ENCODE measurements around the gene INPP4A. TPM values are rescaled to one million over a fixed set of nuclear protein-coding genes. Genes with fewer than 3 reads are reported as not detected.
A peak's percentile ranks its signal among the peaks of the same experiment; 100 is the strongest.

INPP4A gene
- total RNA-seq, 4 donors from 2014 or later = 22.8 to 35.8 (median 25.4) TPM

DNA sequence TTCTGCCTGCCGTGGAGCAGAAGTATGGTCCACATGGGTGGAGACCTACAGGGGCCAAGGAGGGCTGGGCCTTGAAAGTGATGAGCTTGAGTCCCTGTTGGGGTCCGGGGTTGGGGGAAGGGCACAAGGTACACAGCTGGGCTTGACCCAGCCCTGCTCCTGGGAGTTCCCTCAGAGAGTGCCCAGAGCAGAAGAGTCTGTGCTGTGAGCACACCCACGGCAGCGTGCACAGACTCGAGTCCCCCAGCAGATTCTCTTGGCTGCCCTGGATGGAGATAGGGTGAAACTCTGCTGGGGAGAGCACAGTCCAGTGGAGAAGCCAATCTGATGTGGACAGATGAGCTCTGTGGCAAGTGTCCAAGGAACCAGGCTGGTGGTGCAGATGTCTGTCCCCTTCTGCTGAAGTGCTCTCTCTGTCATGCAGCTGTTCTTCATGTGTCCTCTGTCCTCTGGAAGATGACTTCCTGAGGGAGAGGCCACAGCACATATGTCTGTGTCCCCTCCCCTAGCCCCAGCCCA is 27.5 kb downstream of the INPP4A start:
- intact Hi-C loops (cut with DNase I; ENCODE audit: low total_unique reads) = no loop called here
- H3K4me1 ChIP-seq = peaks cover 34 to 55% (median 39%) of the 10 kb centered on the region in 4 donors
- H3K4me3 ChIP-seq = no peak overlapping the region
- H3K27ac ChIP-seq = peak overlapping the region in 1 of 4 donors; percentile 29
- H3K36me3 ChIP-seq = no peaks in the 10 kb centered on the region
- WGBS, 2 donors (ENCODE audit: low coverage in 1 of 2) = 83% methylated on average over 5 of the region's 5 CpGs; no CpG with 5 or more reads in 1 of the 2 donors
- no peaks in the 10 kb centered on the region for H3K9me3 ChIP-seq
- DNase-seq = no peak
- H3K27me3 ChIP-seq = no peaks in the 10 kb centered on the region
- in situ Hi-C loops (cut with MboI; ENCODE audit: low pct_ligation_motif_present in 1 of 4, low pct_unique_long_range_greater_than_20kb in 1 of 4, low sequenced_read_pairs in 3 of 4) = no loop called here
- TF ChIP-seq, protein P1, sequence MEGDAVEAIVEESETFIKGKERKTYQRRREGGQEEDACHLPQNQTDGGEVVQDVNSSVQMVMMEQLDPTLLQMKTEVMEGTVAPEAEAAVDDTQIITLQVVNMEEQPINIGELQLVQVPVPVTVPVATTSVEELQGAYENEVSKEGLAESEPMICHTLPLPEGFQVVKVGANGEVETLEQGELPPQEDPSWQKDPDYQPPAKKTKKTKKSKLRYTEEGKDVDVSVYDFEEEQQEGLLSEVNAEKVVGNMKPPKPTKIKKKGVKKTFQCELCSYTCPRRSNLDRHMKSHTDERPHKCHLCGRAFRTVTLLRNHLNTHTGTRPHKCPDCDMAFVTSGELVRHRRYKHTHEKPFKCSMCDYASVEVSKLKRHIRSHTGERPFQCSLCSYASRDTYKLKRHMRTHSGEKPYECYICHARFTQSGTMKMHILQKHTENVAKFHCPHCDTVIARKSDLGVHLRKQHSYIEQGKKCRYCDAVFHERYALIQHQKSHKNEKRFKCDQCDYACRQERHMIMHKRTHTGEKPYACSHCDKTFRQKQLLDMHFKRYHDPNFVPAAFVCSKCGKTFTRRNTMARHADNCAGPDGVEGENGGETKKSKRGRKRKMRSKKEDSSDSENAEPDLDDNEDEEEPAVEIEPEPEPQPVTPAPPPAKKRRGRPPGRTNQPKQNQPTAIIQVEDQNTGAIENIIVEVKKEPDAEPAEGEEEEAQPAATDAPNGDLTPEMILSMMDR (IDR thresholded peaks at IDR 0.05) = no peak
- TF ChIP-seq POLR2A (IDR thresholded peaks at IDR 0.05) (no peak), EP300 (IDR thresholded peaks at IDR 0.05; ENCODE audit: low read depth) (no peak), POLR2AphosphoS5 (IDR thresholded peaks at IDR 0.05) (no peak)

DNA sequence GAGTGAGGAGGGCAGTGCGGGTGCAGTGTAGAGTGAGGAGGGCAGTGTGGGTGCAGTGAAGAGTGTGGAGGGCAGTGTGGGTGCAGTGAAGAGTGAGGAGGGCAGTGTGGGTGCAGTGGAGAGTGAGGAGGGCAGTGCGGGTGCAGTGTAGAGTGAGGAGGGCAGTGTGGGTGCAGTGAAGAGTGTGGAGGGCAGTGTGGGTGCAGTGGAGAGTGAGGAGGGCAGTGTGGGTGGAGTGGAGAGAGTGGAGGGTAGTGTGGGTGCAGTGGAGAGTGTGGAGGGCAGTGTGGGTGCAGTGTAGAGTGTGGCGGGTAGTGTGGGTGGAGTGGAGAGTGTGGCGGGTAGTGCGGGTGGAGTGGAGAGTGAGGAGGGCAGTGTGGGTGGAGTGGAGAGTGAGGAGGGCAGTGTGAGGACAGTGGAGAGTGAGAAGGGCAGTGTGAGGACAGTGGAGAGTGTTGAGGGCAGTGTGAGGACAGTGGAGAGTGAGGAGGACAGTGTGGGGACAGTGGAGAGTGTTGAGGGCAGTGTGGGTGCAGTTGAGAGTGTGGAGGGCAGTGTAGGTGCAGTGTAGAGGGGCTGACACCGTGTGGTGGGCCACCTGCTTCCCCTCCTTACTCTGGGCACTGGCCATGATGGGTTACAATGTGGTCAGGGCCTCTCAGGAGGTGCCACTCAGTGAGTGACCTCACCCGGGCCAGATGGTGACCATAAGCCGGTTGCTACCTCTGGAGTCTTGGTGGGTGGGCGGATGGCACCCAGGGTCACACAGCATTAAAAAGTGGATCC is 28.5 kb downstream of the INPP4A start:
- TF ChIP-seq EP300 (IDR thresholded peaks at IDR 0.05; ENCODE audit: low read depth) (no peak), POLR2AphosphoS5 (IDR thresholded peaks at IDR 0.05) (no peak), POLR2A (IDR thresholded peaks at IDR 0.05) (no peak)
- TF ChIP-seq, protein P1 (IDR thresholded peaks at IDR 0.05) = no peak
- no peaks in the 10 kb centered on the region for H3K27me3 ChIP-seq
- DNase-seq = no peak
- peak overlapping the region in 2 of 4 donors; percentile 17 to 29 for H3K27ac ChIP-seq
- 77 to 92% methylated on average over 6 to 9 of the region's 9 CpGs for WGBS, 2 donors (ENCODE audit: low coverage in 1 of 2)
- intact Hi-C loops (cut with DNase I; ENCODE audit: low total_unique reads) (no loop called here), in situ Hi-C loops (cut with MboI; ENCODE audit: low pct_ligation_motif_present in 1 of 4, low pct_unique_long_range_greater_than_20kb in 1 of 4, low sequenced_read_pairs in 3 of 4) (no loop called here)
- H3K9me3 ChIP-seq = no peaks in the 10 kb centered on the region
- H3K4me3 ChIP-seq = no peak overlapping the region
- H3K4me1 ChIP-seq = peaks cover 36 to 56% (median 43%) of the 10 kb centered on the region in 4 donors
- no peaks in the 10 kb centered on the region for H3K36me3 ChIP-seq

DNA sequence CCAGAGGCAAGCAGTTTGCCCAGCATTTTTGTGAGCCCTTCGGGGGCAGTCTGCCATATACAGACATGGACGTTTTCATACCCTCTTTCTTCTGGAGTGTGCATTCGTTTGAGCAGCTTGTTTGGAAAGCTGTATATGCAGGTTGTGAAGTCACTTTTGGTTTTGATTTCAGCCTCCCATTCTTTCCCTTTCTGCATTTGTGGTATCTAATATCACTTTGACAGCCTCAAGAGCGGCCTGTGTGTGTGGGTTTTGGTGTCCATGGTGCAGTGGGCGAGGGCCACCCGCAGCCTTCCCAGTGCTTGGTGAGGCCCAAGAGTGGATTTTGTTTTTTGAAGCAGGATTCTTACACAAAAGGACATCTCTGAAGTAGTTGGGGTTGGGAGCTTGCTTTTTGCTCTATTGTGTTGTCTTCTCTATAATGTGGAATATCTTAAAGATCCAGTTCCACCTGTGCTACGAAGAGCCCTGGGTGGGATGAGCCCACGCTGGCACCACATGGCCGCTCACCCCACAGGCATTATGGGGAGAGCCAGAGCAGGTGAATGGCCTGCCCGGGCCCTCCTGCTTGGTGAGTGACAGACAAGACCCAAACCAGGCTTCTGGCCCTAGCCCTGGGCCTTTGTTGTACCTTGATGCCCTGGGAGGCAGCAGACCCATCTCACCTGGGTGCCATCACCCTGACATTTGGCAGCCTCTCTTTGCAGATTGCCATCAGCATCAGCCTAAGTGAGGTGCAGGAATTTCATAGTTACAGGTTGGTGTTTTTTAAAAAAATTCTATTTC is 29.5 kb downstream of the INPP4A start:
- TF ChIP-seq EP300 (IDR thresholded peaks at IDR 0.05; ENCODE audit: low read depth) = no peak
- no peak for TF ChIP-seq POLR2A (IDR thresholded peaks at IDR 0.05)
- TF ChIP-seq, protein P1 (IDR thresholded peaks at IDR 0.05) = no peak
- no peak for TF ChIP-seq POLR2AphosphoS5 (IDR thresholded peaks at IDR 0.05)
- no peaks in the 10 kb centered on the region for H3K36me3 ChIP-seq
- 0 to 57% methylated on average over 3 to 9 of the region's 10 CpGs for WGBS, 2 donors (ENCODE audit: low coverage in 1 of 2)
- H3K27ac ChIP-seq = peak overlapping the region; percentile 14 to 46 (median 24)
- no peaks in the 10 kb centered on the region for H3K27me3 ChIP-seq
- peaks cover 39 to 66% (median 50%) of the 10 kb centered on the region in 4 donors for H3K4me1 ChIP-seq
- no peak for DNase-seq
- intact Hi-C loops (cut with DNase I; ENCODE audit: low total_unique reads) (no loop called here), in situ Hi-C loops (cut with MboI; ENCODE audit: low pct_ligation_motif_present in 1 of 4, low pct_unique_long_range_greater_than_20kb in 1 of 4, low sequenced_read_pairs in 3 of 4) (no loop called here)
- no peaks in the 10 kb centered on the region for H3K9me3 ChIP-seq
- no peak overlapping the region for H3K4me3 ChIP-seq
